Measurements from ENCODE around the gene AFG1L. TPM values are rescaled to one million over a fixed set of nuclear protein-coding genes. Genes with fewer than 3 reads are reported as not detected.

The AFG1L gene
- total RNA-seq, 2 donors from 2014 or later = 2.9 to 4.1 TPM

GRCh38 chr6:108556866-108557493 is 262.1 kb downstream of the AFG1L start:
- H3K9me3 ChIP-seq = no peaks in the 10 kb centered on the region
- H3K4me3 ChIP-seq = peak overlapping the region; percentile 81 to 85
- no peak for DNase-seq (ENCODE audit: low spot score)
- peaks cover 0 to 20% of the 10 kb centered on the region in 2 donors for H3K4me1 ChIP-seq
- peak overlapping the region; percentile 99 to 100 for H3K27ac ChIP-seq
- H3K36me3 ChIP-seq = peaks cover 5% of the 10 kb centered on the region
- no peak for TF ChIP-seq CTCF (IDR thresholded peaks at IDR 0.05)
- no peaks in the 10 kb centered on the region for H3K27me3 ChIP-seq

GRCh38 chr6:108557494-108558371 is 262.9 kb downstream of the AFG1L start:
- H3K4me3 ChIP-seq = peak overlapping the region; percentile 81 to 85
- no peaks in the 10 kb centered on the region for H3K9me3 ChIP-seq
- H3K4me1 ChIP-seq = peaks cover 0 to 20% of the 10 kb centered on the region in 2 donors
- no peaks in the 10 kb centered on the region for H3K27me3 ChIP-seq
- DNase-seq (ENCODE audit: low spot score) = peak; percentile 86
- peaks cover 7% of the 10 kb centered on the region for H3K36me3 ChIP-seq
- peak overlapping the region; percentile 99 to 100 for H3K27ac ChIP-seq
- peak in 1 of 2 donors; percentile 39 for TF ChIP-seq CTCF (IDR thresholded peaks at IDR 0.05)

DNA sequence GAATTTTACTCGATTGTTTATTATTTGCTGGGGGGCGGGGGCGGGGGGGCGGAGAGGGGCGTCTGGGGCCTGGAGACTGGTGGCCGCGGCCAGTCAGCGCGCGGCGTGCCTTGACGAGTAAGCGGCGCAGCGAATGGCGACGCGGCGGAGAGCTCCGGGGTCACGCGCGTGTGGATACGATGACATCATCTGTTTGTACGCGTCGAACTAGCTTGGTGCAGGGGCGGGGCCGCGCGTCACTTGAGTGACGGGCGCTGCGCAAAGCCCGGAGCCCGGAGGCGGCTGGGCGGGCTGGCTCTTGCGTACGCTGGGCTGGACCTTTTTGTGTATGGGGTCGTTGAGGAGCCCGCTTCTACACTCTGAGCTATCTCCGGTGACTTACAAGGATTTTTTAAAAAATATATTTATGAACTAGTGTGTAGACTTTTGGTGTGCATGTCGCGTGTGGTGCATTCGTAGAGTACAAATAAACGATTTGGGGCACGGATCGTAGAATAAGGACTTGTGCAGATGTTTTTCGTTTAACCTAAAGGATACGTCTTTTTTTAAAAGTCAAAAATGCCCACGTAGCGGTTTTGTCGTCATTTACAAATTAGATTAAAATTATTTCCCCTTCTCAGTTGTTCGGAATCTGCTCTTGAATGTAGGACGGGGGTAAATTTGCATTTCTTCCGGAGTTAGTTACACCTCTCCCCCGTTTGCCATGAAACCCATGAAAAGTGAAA is 263.7 kb downstream of the AFG1L start:
- Histone ChIP-seq H3K4me3 (peak overlapping the region; percentile 81 to 85), H3K27me3 (no peaks in the 10 kb centered on the region), H3K27ac (peak overlapping the region; percentile 99 to 100), H3K9me3 (no peaks in the 10 kb centered on the region), H3K4me1 (peaks cover 0 to 27% of the 10 kb centered on the region in 2 donors), H3K36me3 (peaks cover 7% of the 10 kb centered on the region)
- peak; percentile 99 for DNase-seq (ENCODE audit: low spot score)
- no peak for TF ChIP-seq CTCF (IDR thresholded peaks at IDR 0.05)

GRCh38 chr6:108559097-108559883 is 264.4 kb downstream of the AFG1L start:
- DNase-seq (ENCODE audit: low spot score) = peak; percentile 94
- H3K9me3 ChIP-seq = no peaks in the 10 kb centered on the region
- H3K36me3 ChIP-seq = peaks cover 7% of the 10 kb centered on the region
- peak overlapping the region; percentile 81 to 85 for H3K4me3 ChIP-seq
- peaks cover 0 to 35% of the 10 kb centered on the region in 2 donors for H3K4me1 ChIP-seq
- H3K27ac ChIP-seq = peak overlapping the region; percentile 99 to 100
- no peaks in the 10 kb centered on the region for H3K27me3 ChIP-seq
- TF ChIP-seq CTCF (IDR thresholded peaks at IDR 0.05) = no peak

DNA sequence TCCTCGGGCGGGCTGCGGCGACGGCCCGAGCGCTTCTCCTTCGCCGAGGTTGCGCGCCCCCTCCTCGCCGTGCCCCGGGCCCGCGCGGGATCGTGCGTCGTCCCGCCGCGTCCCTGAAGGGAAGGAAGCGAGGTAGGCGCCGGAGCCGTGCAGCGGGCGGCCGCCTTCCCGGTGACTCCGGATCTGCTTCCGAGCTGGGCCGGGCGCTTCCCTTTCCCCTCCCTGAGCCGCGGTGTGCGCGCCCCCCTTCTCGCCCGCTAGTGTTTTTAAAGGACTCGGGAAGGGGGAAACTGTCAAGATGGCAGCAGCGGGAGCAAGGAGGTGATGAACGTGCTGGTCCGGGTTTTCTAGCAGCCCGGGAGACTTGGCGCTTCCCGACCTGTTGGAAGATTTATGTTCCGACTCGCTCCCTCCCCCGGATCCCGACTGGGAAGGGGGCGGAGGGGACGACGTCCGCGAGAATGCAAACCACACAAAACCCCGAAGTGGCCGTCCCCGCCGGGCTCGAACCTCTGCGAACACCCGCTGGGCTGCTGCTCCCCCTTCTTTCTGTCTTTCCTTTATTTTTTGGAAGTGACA is 265.1 kb downstream of the AFG1L start:
- peak; percentile 73 for DNase-seq (ENCODE audit: low spot score)
- peaks cover 7% of the 10 kb centered on the region for H3K36me3 ChIP-seq
- H3K4me3 ChIP-seq = peak overlapping the region; percentile 81 to 85
- H3K4me1 ChIP-seq = peaks cover 0 to 42% of the 10 kb centered on the region in 2 donors
- H3K9me3 ChIP-seq = no peaks in the 10 kb centered on the region
- no peak for TF ChIP-seq CTCF (IDR thresholded peaks at IDR 0.05)
- peak overlapping the region; percentile 99 to 100 for H3K27ac ChIP-seq
- no peaks in the 10 kb centered on the region for H3K27me3 ChIP-seq
